Neuron (in vitro differentiated cells): ENCODE data around the gene PRPF6.

Source experiments
- H2AFZ ChIP-seq: one replicate; pipeline ENCODE4 v1.6.1; 2013; ENCODE audit warnings: low read depth, mild to moderate bottlenecking, inconsistent platforms, low read length, moderate library complexity
- H3K27me3 ChIP-seq: one replicate; pipeline ENCODE4 v1.6.1; 2013; ENCODE audit warnings: low read length; ENCODE audit not compliant: insufficient read depth
- H3K36me3 ChIP-seq: one replicate; pipeline ENCODE4 v1.6.1; 2013; ENCODE audit warnings: low read length; ENCODE audit not compliant: insufficient read depth
- H3K4me1 ChIP-seq: one replicate; pipeline ENCODE4 v1.6.1; 2013; ENCODE audit warnings: low read length; ENCODE audit not compliant: insufficient read depth
- H3K4me3 ChIP-seq: 2 replicates; pipeline ENCODE4 v1.5.1; 2013; ENCODE audit warnings: mild to moderate bottlenecking, low read length, moderate library complexity
- H3K9me3 ChIP-seq: one replicate; pipeline ENCODE4 v1.6.1; 2013; ENCODE audit warnings: low read length

PRPF6 gene

GRCh38 chr20:63942250-63942951, 38.5 kb upstream of the PRPF6 start:
- H3K27me3 ChIP-seq: no peaks in the 10 kb centered on the region
- no peaks in the 10 kb centered on the region for H3K4me1 ChIP-seq
- peaks cover 9% of the 10 kb centered on the region for H3K9me3 ChIP-seq
- H2AFZ ChIP-seq: no peak overlapping the region
- H3K4me3 ChIP-seq: no peak overlapping the region
- peaks cover 55% of the 10 kb centered on the region for H3K36me3 ChIP-seq

DNA sequence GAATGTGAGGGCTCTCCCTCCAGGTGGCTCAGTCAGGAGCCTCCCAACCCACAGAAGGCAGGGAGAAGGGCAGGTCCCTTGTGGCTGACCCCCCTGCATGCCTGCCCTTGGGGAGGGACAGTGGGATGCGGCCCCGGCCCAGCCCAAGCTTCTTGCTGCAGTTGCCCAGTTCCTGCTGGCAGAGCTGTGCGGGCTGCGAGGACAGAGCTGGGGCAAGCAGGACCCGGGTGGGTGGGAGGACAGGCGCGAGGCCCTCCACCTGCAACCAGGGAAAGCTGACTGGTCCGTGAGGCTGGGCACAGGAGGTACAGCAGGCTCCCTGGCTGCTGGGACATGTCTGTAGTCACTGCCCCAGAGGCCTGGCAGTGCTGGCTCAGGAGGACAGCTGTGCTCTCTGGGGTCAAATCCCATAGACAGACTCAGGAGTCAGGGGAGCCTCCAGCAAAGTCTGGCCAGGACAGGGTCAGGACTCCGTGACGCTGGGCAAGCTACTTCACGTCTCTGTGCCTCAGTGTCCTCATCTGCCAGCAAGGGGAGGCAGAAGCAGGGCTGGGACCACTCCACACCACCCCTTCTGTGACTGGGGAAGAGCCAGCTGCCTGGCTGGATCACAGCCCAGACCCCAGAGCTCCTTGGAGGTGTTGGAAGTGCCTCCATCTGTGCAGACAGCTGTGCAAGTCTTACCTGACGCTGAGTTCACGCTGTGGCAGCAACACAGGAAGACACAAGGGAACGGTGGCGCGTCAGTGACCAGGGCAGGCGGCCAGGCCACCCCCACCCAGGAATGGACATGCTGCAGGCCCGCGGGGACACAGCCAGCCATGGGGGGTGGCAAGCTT, 37.7 kb upstream of the PRPF6 start:
- Histone ChIP-seq H3K36me3 (peaks cover 51% of the 10 kb centered on the region), H3K4me3 (no peak overlapping the region), H3K4me1 (no peaks in the 10 kb centered on the region), H3K9me3 (peaks cover 4% of the 10 kb centered on the region), H3K27me3 (no peaks in the 10 kb centered on the region), H2AFZ (no peak overlapping the region)

DNA sequence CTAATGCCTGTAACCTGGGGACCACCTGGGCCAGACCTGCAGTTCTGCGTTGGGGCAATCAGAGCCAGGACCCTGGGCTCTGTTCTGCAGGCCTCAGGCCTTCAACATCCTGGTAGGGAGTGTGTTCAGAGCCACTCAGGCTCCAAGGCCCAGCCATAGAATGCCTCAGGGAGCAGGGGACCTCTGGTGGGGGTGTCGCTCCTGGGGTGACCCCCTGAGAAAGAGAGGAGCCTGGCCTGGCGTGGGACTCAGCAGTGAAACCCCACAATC, 37.2 kb upstream of the PRPF6 start:
- Histone ChIP-seq H2AFZ (no peak overlapping the region), H3K36me3 (peaks cover 50% of the 10 kb centered on the region), H3K9me3 (peaks cover 4% of the 10 kb centered on the region), H3K4me3 (no peak overlapping the region), H3K27me3 (no peaks in the 10 kb centered on the region), H3K4me1 (peaks cover 3% of the 10 kb centered on the region)

- peaks cover 8% of the 10 kb centered on the region for H3K4me1 ChIP-seq
- no peak overlapping the region for H3K4me3 ChIP-seq
- no peak overlapping the region for H2AFZ ChIP-seq
- peaks cover 46% of the 10 kb centered on the region for H3K36me3 ChIP-seq
- H3K9me3 ChIP-seq: peaks cover 3% of the 10 kb centered on the region
- no peaks in the 10 kb centered on the region for H3K27me3 ChIP-seq
Observed at GRCh38 chr20:63944078-63944941, 36.6 kb upstream of the PRPF6 start.

DNA sequence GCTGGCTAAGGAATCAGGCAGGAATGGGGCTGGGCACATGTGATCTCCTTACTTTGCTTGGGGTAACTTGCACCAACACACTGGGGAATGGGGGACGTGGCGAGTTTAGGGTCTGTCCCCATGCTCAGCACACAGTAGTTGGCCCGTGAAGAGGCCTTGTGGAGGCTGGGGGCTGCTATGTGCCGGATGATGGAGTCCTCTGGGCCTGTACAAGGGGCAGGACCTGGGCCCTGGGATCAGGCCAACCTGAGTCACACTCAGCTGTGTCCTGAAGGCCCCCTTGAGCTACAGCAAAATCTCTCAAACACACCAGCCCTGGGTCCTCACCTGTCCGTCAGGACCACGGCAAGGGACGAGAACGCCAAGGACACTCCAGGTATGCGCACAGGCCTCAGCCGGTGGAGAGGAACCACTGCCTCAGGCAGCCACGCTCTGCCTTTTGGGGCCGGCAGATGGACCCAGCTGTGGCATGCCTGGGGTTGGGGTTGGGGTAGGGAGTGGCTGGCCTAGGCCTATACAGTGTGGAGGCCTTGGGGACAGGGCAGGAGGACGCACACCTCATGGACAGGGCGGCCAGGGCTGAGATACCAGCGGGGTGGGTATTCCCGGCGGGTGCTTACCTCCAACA, 35.8 kb upstream of the PRPF6 start:
- Histone ChIP-seq H3K36me3 (peaks cover 40% of the 10 kb centered on the region), H3K4me1 (peaks cover 17% of the 10 kb centered on the region), H3K9me3 (peaks cover 2% of the 10 kb centered on the region), H3K4me3 (no peak overlapping the region), H2AFZ (no peak overlapping the region), H3K27me3 (no peaks in the 10 kb centered on the region)

DNA sequence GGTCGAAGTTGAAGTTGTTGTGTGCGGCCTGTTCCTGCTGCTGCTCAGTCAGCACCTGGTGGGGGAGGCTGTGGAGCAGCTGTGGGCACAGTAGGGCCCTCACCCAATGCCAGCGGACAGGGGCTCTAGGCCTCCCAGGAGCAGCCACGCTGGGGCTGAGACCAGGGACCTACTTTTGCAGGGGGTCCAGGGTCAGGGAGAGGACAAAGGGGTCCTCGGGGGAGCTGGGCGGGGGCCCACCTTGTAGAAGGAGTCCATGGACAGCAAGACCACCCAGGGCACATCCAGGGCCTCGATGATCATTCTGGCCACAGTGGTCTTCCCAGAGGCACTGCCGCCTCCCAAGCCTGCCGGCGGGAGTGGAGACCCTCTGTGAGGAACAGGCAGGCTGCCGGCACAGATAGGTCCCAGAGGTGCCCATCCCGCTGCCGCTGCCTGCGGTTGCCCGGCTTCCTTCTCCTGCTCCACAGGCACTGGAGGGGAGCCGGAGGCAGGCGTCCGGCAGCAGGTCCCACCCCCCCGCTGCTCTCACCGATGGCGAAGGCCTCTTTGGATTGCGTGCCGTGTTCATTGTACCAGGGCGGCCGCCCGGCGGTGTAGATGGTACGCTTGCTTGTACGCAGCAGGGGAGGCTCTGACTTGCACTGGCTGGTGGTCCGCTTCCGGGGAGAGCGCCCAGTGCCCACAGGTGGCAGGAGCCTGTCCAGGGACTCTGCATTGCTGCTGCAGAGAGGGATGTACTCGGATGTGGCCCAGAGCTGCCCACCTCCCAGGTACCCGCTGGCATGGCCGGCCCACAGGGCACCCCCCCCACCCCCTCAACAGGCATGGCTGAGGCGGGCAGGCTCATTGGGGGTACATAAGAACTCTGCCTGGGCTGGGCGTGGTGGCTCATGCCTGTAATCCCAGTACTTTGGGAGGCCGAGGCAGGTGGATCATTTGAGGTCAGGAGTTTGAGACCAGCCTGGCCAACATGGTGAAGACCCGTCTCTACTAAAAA, 34.7 kb upstream of the PRPF6 start:
- peaks cover 17% of the 10 kb centered on the region for H3K4me1 ChIP-seq
- peaks cover 29% of the 10 kb centered on the region for H3K36me3 ChIP-seq
- H3K27me3 ChIP-seq: no peaks in the 10 kb centered on the region
- H3K4me3 ChIP-seq: no peak overlapping the region
- H3K9me3 ChIP-seq: no peaks in the 10 kb centered on the region
- no peak overlapping the region for H2AFZ ChIP-seq

GRCh38 chr20:63946986-63947637, 33.8 kb upstream of the PRPF6 start:
- peaks cover 28% of the 10 kb centered on the region for H3K36me3 ChIP-seq
- H3K27me3 ChIP-seq: no peaks in the 10 kb centered on the region
- H3K9me3 ChIP-seq: no peaks in the 10 kb centered on the region
- no peak overlapping the region for H2AFZ ChIP-seq
- no peak overlapping the region for H3K4me3 ChIP-seq
- peaks cover 17% of the 10 kb centered on the region for H3K4me1 ChIP-seq

DNA sequence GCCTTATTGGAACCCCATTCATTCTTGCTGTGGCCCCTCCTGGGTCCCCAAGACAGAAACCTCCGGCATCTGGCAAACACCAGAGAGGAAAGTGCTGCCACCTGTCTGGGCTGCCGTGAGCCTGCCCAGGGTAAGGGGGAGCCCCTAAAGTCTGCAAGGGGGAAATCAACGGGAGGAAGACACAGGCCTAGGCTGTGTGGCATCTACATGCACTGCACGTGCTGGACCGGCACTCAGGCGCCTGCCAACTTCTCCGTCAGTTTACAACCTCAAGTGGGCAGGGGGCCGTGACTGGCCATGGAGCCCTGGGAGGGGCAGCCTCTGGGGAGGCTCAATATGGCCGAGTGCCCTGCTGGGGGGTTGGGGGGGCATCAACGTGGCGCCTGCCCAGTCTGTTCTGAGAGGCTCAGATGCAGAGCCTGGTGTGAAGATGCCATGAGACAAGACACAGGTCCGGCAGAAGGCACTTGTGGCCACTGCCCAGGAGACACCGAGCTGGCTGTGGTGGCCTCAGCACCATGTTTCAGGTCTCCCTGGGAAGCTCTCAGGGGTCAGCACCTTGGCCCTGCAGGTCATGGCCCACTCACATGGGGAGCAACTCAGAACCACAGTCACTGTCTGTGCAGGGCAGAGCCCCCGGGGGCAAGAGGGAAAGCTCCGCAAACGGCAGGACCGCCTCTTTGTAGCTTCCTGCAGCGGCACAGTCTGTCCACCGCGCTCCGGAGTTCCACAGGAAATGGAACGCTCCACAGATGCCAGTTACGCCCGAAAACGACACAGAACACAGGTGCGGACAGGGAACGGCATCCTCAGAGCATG, 33.1 kb upstream of the PRPF6 start:
- Histone ChIP-seq H3K36me3 (peaks cover 31% of the 10 kb centered on the region), H2AFZ (no peak overlapping the region), H3K4me1 (peaks cover 17% of the 10 kb centered on the region), H3K9me3 (no peaks in the 10 kb centered on the region), H3K4me3 (no peak overlapping the region), H3K27me3 (no peaks in the 10 kb centered on the region)

DNA sequence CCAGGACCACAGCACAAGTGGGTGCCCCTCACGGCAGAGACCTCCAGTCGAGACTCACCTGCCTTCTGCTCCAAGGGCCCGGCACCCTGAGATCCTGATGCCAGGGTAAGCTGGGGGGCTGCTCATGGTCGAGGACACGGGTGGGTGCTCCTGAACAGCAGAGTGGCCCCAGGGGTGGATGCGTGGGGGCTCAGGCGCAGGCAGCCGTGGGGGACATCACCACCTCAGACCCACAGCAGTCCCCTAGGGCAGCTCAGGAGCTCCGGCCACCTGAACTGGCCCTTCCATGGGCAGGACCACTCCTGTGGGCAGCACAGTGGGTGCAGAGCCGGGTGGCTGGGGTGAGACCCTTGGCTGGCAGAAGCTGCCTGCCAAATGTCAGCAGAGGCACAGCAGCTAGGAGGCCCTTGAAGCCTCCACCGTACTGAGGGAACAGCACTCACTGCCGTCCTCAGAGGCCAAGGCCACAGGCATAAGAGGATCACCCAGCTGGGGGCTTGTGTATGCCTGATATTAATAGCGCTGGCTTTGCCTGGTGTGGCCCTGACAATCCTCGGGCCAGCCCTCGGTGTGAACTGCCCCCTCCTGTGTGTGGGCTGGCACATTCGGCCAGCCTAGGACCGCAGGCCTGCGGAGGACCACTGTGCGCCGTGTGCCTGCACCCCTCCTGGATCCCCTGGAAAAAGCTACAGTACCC, 30.1 kb upstream of the PRPF6 start:
- Histone ChIP-seq H2AFZ (no peak overlapping the region), H3K4me3 (no peak overlapping the region), H3K4me1 (peaks cover 33% of the 10 kb centered on the region), H3K27me3 (no peaks in the 10 kb centered on the region), H3K36me3 (peaks cover 4% of the 10 kb centered on the region), H3K9me3 (no peaks in the 10 kb centered on the region)

- H3K4me3 ChIP-seq: no peak overlapping the region
- H3K36me3 ChIP-seq: peaks cover 4% of the 10 kb centered on the region
- H3K27me3 ChIP-seq: no peaks in the 10 kb centered on the region
- peaks cover 33% of the 10 kb centered on the region for H3K4me1 ChIP-seq
- no peaks in the 10 kb centered on the region for H3K9me3 ChIP-seq
- H2AFZ ChIP-seq: no peak overlapping the region
Observed at GRCh38 chr20:63951398-63952209, 29.3 kb upstream of the PRPF6 start.
